Measurements from ENCODE around the gene MT1A.
"Not testable (repeated sequence)": the region's sequence is repeated elsewhere in the genome, so short reads cannot be mapped to it uniquely, and the experiment has no call there.

- TF ChIP-seq, protein P1, sequence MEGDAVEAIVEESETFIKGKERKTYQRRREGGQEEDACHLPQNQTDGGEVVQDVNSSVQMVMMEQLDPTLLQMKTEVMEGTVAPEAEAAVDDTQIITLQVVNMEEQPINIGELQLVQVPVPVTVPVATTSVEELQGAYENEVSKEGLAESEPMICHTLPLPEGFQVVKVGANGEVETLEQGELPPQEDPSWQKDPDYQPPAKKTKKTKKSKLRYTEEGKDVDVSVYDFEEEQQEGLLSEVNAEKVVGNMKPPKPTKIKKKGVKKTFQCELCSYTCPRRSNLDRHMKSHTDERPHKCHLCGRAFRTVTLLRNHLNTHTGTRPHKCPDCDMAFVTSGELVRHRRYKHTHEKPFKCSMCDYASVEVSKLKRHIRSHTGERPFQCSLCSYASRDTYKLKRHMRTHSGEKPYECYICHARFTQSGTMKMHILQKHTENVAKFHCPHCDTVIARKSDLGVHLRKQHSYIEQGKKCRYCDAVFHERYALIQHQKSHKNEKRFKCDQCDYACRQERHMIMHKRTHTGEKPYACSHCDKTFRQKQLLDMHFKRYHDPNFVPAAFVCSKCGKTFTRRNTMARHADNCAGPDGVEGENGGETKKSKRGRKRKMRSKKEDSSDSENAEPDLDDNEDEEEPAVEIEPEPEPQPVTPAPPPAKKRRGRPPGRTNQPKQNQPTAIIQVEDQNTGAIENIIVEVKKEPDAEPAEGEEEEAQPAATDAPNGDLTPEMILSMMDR (IDR thresholded peaks at IDR 0.05), result not testable (repeated sequence)
- not testable (repeated sequence) for TF ChIP-seq POLR2A (IDR thresholded peaks at IDR 0.05)
Observed at GRCh38 chr16:56665286-56666261, 27.1 kb downstream of the MT1A start.

All from thyroid gland (tissue), 4 donors.